GM21526 (cell line): Measurements from ENCODE around the gene CAMK4.

Source experiments
- ATAC-seq: cut with Tn5 transposase; IDR thresholded peaks from one replicate; pipeline ENCODE4 v1.9.1; 2021; ENCODE audit warnings: moderate library complexity; ENCODE audit not compliant: unreplicated experiment, low FRiP score

Gene CAMK4

DNA sequence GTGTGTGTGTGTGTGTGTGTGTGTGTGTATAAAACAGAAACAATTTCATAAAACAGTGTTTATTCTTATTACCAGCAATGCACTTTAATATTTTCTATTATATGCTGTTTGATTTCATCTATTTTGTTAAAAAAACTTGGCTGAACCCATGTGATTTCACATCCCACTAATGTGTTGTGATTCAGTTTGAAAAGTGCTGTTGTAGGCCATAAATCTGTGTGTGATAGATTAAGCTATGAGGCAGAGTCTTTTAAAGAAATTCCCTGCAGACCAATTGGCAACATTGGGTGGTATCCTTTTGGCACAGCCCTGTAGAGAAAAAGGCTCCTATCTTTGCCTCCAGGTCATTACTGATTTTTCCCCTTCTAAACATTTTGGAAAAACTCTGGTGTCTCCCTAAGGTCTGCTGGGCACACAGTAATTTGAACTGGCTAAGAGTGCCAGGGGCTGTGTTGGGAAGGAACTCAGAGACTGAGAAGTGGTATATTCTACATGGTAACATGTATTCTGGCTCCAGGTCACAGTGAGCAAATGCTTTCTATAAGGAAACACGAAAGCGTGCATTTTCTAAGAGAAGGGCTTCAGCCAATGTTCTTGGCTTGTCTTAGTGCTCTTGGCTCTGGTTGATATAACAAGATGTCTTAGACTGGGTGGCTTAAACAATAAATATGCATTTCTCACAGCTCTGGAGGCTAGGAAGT lies 4.5 kb downstream of the CAMK4 start:
- ATAC-seq, result no peak

DNA sequence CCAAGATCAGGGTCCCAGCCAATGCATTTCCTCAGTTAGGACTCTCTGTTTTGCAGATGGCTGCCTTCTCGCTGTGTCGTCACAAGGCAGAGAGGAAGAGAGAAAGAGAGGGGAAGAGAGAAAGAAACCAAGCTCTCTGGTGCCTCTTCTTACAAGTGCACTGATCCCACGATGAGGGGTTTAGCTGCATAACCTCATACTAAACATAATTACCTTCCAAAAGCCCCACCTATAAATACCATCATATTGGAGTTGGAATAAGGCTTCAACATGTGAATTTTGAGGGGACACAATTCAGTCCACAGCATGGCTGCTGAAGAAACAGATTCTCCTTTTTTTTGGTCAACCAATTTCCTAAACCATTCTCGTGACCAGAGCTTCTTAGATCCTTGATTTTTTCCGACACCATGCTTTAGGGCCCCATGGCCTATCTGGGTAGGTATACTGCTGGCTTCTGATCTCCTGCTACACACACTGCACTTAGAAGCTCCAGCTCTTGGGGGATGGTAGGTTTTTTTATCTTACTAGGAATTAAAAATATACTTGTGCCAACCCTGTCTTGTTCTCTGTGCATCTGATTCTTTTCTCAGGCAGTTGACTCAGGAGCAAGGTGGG lies 5.1 kb downstream of the CAMK4 start:
- ATAC-seq, result no peak

DNA sequence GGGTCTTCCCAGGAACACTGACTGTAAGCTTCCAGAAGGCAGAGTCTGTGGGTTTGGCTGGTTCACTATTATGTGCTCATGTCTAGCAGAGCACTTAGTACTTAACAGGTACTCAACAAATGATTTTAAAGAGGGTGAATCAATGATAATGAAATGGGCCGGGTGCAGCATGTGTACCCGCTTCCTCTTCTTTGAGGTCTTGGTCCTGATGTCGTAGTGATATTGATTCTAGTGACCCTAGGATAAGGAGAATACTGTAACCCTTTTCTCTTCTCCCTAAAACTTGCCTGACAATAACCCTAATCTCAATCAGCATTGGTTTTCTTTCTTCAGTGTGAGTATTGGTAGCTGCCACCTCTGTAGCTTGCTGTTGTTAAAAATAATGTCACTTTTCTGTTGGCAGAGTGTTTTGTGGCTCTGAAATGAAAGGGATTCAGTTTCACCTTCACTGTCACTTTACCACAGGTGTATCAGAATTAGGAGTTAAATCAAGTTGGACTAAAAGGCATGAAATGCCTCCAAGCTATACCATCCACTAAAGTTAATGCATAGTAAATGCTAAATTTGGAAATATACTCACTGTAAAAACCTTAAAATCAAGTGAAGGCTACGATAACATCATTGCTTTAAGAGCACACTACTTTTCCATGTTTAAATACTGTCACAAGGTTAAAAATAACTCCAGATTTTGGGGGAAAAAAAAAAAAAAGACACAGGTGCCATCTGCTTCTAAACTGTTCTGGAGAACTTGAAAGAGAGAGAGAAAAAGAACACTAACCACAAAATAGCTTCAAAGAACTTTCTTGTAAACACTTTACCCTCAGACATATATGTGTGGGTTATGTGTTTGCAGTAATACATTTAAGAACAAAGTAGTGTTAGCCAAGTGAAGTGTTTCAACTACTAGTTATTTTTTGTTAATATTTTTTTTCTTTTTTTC lies 6.0 kb downstream of the CAMK4 start:
- ATAC-seq, result peak; percentile 31

DNA sequence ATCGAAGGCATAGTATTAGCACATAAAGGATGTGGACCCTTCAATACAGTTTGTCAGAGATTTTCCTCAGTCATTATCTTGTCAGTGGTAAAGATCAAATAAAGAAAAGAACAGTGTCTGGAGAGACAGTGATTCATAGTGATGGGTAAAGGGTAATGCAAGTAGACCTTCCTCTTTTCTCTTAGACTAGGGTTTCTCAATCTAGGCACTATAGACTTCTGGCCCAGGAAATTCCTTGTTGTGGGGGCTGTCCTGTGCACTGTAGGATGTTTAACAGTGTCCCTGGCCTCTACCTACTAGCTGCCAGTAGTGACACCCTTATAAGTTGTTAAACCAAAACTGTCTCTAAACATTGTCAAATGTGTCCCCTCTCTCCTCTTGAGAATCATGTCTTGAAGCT lies 6.9 kb downstream of the CAMK4 start:
- ATAC-seq, result no peak

DNA sequence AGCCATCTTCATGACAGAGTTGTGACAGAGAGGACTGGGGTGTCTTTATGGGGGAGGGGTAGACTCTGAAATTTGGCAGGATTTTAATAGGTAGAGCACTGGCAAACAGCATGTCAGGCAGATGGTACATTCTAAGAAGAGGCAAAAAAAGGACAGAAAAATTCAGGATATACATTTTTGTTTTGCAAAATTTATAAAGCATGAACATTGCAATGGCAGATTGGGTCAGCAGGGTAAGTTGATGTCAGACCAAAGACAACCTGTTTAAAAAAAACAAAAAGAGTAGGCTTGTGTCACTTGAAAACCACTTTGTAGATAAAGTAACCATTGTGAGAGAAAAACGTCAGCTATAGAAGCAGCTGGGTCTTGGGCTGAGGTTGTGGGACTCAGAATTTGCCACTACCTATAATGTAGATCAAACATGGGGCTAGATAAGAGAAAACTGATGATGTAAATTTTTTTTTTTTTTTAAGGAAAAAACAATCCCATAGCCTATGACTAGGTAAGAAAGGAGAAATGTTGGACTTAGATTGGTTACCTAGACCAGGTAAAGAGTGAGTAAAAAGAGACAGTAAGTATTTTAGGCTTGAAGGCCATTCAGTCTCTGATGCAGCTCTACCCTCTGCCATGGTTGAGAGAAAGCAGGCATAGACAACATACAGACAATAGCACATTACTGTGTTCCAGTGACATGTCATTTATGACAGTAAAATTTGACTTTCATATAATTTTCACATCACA lies 8.3 kb downstream of the CAMK4 start:
- ATAC-seq, result no peak

DNA sequence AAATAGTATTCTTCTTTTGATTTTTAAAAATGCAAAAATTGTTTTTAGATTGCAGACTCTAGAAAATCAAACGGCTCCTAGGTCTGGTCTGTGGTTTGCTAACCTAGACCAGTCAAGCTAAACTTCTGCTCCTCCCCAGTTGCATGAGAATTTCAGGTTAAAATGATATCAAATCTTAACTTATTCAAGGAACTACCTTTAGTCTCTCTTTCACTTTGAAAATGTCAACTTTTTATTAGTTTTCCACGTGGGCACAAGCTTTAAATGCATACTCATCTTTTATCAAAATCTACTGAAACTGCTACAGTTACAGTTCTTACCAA lies 8.8 kb downstream of the CAMK4 start:
- no peak for ATAC-seq

DNA sequence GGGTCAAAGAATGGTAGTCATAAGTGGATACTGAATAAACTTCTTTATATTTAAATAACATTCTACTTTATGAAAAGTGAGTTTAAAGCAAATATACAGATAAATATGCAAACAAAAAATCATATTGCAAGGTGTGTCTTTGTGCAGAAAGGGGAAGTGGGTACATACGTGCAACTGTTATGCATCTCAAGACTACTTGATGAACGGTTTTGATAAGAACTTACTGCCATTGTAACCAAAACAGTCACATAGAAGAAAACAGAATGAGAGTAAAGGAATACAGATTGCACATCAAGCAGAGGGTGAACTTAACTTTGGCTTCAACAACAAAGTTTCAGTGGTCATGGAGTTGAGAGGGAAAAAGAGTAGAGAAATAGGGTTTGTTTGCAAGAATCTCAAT lies 9.9 kb downstream of the CAMK4 start:
- peak; percentile 28 for ATAC-seq

DNA sequence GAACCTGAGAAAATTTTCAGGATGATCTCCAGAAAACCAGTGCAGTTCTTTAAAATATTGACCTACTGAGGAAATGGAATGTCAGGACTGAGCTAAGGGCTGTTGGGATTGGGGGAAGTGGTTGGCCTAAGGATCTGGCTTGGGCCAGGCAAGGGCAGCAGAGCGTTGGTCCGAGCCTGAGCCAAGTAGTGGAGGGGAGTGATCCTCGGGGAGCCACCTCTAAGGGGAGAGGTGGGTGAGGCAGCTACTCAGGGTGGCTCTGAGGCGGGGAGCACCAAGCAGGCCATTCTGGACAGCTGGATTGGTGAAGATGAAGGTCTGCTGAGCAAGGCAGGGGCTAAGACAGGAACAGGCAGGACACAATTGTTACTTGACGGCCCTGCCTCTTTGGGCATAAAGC lies 11.5 kb downstream of the CAMK4 start:
- ATAC-seq, result no peak

DNA sequence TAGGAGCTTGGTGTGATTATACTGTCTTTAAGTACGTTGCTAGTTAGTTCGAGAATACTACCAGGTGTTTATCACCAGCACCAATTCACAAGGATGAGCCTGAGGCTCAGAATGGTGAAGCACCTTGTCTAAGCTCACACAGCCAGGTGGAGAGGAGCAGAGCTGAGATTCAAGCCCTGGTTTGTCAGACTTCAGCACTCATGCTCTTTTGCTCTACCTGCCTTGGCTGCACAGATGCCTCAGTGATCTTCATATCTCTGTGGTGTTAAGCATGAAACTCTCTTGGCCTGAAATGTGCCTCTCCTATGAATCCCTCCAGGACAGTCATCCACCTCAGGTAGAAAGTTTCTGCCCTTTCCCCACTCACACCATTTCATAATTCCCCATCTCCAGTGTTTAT lies 12.2 kb downstream of the CAMK4 start:
- ATAC-seq, result no peak

DNA sequence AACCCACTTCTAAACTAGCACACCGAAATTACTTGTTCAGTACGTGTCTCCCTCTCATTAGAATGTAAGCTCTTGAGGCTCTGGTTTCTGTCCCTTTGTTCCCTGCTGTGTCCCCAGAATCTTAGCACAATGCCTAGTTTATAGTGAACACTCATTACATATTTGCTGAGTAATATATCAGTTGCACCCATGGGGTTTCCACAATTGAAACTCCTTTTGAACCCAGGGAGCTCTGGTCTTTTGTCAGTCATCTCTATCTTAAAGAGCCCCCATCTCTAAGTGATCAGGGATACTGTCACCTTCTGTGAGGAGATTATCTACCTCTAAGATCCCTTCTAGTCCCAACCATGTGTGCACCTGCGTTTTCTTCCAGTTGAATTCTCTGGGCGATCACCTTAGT lies 12.8 kb downstream of the CAMK4 start:
- ATAC-seq, result no peak

DNA sequence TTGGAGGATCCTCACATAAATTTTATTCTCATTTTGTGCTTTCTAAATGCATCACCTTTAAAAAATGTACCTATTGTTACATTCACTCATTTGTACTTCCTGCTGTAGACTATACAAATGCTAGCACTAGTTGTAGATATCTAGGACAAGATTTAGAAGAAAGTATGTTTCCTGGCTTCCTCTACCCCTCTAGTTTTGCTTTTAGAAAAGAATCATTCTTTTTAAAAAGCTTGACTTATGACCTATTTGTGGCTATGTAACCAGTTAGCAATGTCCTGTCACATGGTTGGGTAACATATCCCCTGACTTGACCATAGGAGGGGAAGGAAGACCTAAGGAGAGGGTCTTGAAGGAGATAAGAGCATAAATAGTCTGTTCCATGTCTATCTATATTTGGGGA lies 13.3 kb downstream of the CAMK4 start:
- no peak for ATAC-seq

DNA sequence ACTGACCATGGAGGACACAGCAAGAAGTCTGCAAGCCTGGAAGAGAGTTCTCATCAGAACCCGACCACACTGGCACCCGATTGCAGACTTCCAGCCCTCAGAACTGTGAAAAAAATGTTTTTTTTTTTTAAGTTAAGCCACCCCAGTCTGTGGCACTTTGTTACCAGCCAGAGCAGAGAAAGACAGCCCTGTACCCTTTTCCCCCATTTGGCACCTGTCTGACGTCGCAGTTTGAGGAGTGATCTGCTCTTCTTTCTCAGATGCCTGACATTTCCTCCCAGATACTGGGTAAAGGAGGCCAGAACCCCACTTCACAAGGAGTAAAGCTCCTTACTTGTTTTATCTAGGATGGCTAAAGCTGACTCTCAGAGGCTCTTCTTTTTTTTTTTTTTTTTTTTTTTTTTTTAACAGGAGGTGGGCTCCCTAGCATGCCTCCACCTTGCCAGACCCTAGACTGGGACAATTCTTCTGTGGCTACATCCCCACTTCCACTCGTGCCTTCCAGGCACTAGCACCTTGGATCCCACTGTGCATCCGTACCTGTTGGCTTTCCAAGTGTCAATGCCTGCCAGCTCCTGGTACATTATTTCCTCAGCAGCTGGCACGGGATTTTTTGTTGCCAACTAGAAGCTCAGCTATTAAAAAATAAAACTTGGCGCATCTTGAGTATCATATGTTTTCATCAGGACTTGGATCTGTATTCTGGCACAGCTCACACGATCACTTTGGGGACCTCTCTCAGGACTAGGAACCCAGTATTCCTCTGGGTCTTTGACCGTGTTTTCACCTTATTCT lies 14.4 kb downstream of the CAMK4 start:
- ATAC-seq, result no peak

DNA sequence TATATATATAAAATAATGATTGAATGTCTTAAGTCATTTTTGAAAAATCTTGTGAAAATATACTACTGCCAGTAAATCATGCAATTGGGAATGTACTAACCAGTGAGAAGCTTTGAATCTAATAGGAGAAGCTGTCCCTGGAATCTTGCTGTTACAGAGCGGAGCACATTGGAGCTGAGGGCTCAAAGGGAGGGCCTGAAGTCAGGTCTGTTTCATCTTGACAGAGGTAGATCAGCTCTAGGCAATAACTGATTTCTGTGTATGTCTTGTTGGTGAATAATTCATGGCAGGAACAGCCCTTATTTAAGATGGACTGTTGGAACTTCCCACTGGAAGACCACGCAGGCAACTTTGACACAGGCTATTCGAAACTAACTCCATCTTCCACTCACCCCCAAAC lies 17.5 kb downstream of the CAMK4 start:
- ATAC-seq, result no peak

DNA sequence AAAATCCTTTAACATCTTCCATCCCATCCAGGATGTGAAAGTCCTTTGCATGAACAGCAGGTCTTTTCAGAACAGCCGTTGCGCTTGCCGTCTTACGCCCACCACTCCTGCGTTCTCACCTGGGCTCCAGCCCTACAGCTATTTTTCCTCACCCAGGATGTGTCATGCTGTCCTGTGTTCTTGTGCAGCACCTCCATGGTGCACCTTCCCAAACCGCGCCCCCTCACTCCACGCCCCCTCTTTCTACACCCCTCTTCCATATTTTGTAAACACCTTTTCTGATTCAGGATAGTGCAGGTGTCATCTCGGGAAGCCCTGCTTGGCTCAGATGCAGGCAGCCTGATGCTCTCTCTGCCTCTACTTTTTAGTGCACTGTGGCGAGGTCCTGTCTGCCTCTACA lies 18.4 kb downstream of the CAMK4 start:
- no peak for ATAC-seq

DNA sequence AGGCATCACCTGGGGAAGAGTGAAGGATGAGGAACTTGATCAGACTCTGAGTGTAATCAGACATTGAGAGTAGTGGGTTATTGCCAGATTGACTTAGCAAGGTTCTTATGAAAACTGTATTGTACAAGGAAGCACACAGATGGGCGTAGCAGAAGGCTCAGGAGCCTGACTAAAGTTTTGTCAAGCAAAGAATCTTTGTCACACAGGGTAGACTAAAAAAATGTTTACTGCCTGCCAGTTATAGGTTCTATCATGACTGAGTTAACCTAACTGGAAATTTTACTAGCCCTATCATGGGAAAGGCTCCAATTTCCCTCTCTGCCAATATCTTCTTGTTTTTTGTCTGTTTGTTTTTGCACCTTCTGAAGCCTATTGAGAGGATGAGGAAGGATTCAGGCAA lies 19.1 kb downstream of the CAMK4 start:
- ATAC-seq, result no peak

DNA sequence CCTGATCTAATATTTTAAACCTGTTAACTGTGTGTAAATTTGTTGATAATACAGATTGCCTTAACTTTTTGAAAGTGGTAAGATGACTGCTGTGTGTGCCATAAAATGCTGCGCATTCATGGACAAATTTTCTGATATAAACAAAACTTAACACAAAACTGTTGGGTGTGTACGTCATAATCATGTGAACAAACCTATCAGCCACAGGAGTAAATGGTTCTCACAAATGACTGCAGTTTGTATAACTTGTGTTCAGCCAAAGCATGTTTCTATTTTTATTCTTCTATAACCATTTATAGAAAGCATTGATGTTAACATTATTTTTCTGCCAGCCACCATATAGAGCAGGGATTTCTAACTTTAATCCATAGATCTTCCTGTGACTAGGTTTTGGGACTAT lies 21.5 kb downstream of the CAMK4 start:
- no peak for ATAC-seq

DNA sequence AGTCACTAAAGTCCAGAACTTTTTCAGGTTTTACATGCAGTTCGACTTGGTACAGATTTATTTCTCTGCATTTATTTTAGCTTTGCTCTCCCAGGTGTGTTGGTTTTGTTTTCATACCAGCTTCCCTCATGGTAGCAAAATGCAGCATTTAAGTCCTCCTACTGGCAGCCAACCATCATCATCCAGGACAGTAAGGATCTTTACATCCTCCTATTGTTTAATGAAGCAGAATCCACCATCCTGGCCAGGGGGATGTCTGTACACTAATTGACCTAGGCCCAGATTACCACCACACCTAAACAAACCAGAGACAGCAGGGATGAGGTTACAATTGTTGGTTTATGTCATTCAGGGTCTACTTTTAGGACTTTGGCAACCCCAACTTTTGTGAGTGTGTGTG lies 22.3 kb downstream of the CAMK4 start:
- no peak for ATAC-seq

DNA sequence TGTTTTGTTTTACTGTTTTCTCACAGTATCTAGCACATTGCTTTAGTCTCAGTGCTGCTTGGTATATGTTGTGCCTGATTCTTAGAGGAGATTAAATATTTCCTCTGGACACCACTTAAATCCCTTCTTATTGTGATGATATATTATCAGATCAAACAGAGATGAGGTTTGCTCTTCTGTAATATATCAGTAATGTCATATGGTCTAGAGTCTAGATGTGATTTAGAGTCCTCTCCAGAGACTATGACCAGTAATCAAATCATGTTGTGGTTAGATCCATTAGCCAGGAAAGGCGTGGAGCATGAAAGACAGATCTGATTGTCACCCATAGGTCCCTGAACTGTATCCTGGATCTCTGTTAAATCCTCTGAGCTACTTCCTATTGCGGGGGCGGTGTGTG lies 24.4 kb downstream of the CAMK4 start:
- ATAC-seq, result no peak

DNA sequence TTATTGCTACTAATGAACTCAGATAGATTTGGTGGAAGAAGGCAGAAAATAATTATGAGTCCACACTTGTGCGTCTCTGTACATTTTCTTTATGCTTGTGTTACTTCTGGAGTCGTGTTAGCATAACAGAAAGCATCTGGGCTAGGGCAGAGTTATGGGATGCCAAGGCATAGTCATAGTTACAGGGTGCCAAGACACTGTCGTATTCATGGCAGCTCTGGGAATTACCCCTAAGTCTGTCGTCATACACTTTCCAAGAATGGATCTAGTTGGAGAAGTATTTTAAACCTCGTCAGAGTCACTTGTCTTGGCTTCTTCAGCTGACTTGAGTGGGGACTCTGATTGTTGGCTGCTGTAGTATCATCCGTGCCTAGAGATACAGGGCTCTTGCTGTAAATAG lies 27.7 kb downstream of the CAMK4 start:
- no peak for ATAC-seq

DNA sequence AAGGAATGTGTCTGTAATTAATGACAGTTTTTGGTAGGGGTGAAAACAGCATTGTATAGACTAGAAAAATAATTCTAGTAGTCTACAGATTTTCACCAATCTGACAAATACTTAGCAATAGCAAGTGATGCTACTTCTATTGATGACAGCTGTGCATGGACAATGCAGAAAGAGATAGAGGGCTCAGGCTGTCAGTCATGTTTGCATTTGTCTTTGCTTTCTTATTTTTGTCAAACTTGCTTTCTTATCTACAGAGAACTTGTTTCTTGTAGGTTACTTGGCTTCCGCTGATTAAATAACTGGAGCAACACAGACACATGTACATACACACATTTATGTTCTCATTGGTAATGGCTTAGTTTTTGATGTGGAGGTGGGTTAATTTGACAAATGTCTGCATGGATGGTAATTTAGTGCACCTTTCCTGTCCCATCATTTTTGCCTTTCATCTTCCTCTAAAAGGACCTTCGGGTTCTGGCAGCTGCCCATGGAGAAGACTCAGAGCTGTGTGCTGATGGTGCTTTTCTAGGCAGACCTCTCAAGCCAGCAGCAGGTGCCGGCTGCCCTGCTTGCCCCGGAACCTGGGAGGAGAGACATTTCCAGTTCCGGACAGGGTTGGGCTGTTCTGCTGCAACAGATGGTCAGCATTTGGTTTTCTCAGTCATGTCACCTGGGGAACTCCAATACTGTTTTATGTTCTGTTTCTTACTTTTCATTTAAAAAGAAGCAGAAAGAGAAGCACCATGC lies 28.8 kb downstream of the CAMK4 start:
- peak; percentile 75 for ATAC-seq
